ENCODE data around the gene ZNF81. TPM values are rescaled to one million over a fixed set of nuclear protein-coding genes. Genes with fewer than 3 reads are reported as not detected.

Gene ZNF81
- polyA plus RNA-seq, 1 donor from 2014 or later, result 7.0 TPM

GRCh38 chrX:47808904-47809788 lies 27.6 kb upstream of the ZNF81 start:
- Histone ChIP-seq H3F3A (ENCODE audit: insufficient read depth, low read length, poor library complexity, severe bottlenecking) (no peaks in the 10 kb centered on the region), H3K9ac (ENCODE audit: low read length) (no peak overlapping the region), H2AFZ (ENCODE audit: low read depth, low read length) (no peak overlapping the region), H3K4me2 (ENCODE audit: low read length) (no peak overlapping the region), H3K9me2 (ENCODE audit: insufficient read depth, low read length) (no peaks in the 10 kb centered on the region), H3K27me3 (ENCODE audit: insufficient read depth, low read depth, low read length) (no peaks in the 10 kb centered on the region), H3K36me3 (ENCODE audit: insufficient read depth, low read length) (no peaks in the 10 kb centered on the region), H3K79me2 (replicated peaks; ENCODE audit: insufficient read depth, low read length) (no peaks in the 10 kb centered on the region), H3K9me3 (ENCODE audit: low read length) (no peaks in the 10 kb centered on the region), H4K20me1 (ENCODE audit: insufficient read depth) (no peaks in the 10 kb centered on the region), H3K4me3 (ENCODE audit: low read length) (no peak overlapping the region), H3K27ac (ENCODE audit: low read length) (no peak overlapping the region)
- TF ChIP-seq RAD21 (conservative IDR thresholded peaks at IDR 0.05), result no peak
- TF ChIP-seq TAF1 (IDR thresholded peaks at IDR 0.05; ENCODE audit: low read depth), result no peak
- TF ChIP-seq EZH2 (IDR thresholded peaks at IDR 0.05; ENCODE audit: borderline replicate concordance, insufficient read depth, low read length, poor library complexity, severe bottlenecking), result no peak
- TF ChIP-seq POLR2AphosphoS5 (IDR thresholded peaks at IDR 0.05), result no peak
- no peak for TF ChIP-seq REST (IDR thresholded peaks at IDR 0.05; ENCODE audit: borderline replicate concordance)
- no peak for TF ChIP-seq CTCF (IDR thresholded peaks at IDR 0.05; ENCODE audit: poor library complexity, severe bottlenecking)
- no peak for TF ChIP-seq EP300 (conservative IDR thresholded peaks at IDR 0.05; ENCODE audit: poor library complexity, severe bottlenecking)
- TF ChIP-seq SMC3 (conservative IDR thresholded peaks at IDR 0.05; ENCODE audit: poor library complexity), result no peak
- no peak for TF ChIP-seq MXI1 (conservative IDR thresholded peaks at IDR 0.05; ENCODE audit: poor library complexity, severe bottlenecking)

- Histone ChIP-seq H3K79me2 (replicated peaks; ENCODE audit: insufficient read depth, low read length) (no peaks in the 10 kb centered on the region), H3F3A (ENCODE audit: insufficient read depth, low read length, poor library complexity, severe bottlenecking) (no peaks in the 10 kb centered on the region), H3K9ac (ENCODE audit: low read length) (no peak overlapping the region), H3K27ac (ENCODE audit: low read length) (no peak overlapping the region), H4K20me1 (ENCODE audit: insufficient read depth) (no peaks in the 10 kb centered on the region), H3K9me2 (ENCODE audit: insufficient read depth, low read length) (no peaks in the 10 kb centered on the region), H3K36me3 (ENCODE audit: insufficient read depth, low read length) (no peaks in the 10 kb centered on the region), H2AFZ (ENCODE audit: low read depth, low read length) (no peak overlapping the region), H3K4me2 (ENCODE audit: low read length) (no peak overlapping the region), H3K9me3 (ENCODE audit: low read length) (no peaks in the 10 kb centered on the region), H3K4me3 (ENCODE audit: low read length) (no peak overlapping the region), H3K27me3 (ENCODE audit: insufficient read depth, low read depth, low read length) (no peaks in the 10 kb centered on the region)
- no peak for TF ChIP-seq TAF1 (IDR thresholded peaks at IDR 0.05; ENCODE audit: low read depth)
- TF ChIP-seq CTCF (IDR thresholded peaks at IDR 0.05; ENCODE audit: poor library complexity, severe bottlenecking), result no peak
- no peak for TF ChIP-seq RAD21 (conservative IDR thresholded peaks at IDR 0.05)
- TF ChIP-seq MXI1 (conservative IDR thresholded peaks at IDR 0.05; ENCODE audit: poor library complexity, severe bottlenecking), result no peak
- no peak for TF ChIP-seq POLR2AphosphoS5 (IDR thresholded peaks at IDR 0.05)
- TF ChIP-seq REST (IDR thresholded peaks at IDR 0.05; ENCODE audit: borderline replicate concordance), result no peak
- TF ChIP-seq EZH2 (IDR thresholded peaks at IDR 0.05; ENCODE audit: borderline replicate concordance, insufficient read depth, low read length, poor library complexity, severe bottlenecking), result no peak
- no peak for TF ChIP-seq EP300 (conservative IDR thresholded peaks at IDR 0.05; ENCODE audit: poor library complexity, severe bottlenecking)
- no peak for TF ChIP-seq SMC3 (conservative IDR thresholded peaks at IDR 0.05; ENCODE audit: poor library complexity)
Measured at GRCh38 chrX:47814851-47815250, 21.9 kb upstream of the ZNF81 start.
